Measurements from ENCODE around the gene ZFPM1.
"Not testable (repeated sequence)": the region's sequence is repeated elsewhere in the genome, so short reads cannot be mapped to it uniquely, and the experiment has no call there.

The ZFPM1 gene

GRCh38 chr16:88468275-88469129 lies 15.4 kb downstream of the ZFPM1 start:
- Histone ChIP-seq H3K27me3 (ENCODE audit: control insufficient read depth, insufficient read depth, low read length) (no peaks in the 10 kb centered on the region), H3K4me3 (ENCODE audit: low read depth, low read length) (no peak overlapping the region), H2AFZ (no peak overlapping the region), H3K27ac (no peak overlapping the region), H3K9me3 (ENCODE audit: control insufficient read depth, low read length) (no peaks in the 10 kb centered on the region), H3K9ac (no peak overlapping the region), H3K36me3 (ENCODE audit: control insufficient read depth, insufficient read depth, low read length) (no peaks in the 10 kb centered on the region), H3K4me2 (ENCODE audit: low read length) (no peak overlapping the region), H3K79me2 (peaks cover 52% of the 10 kb centered on the region), H3K4me1 (peaks cover 6% of the 10 kb centered on the region)
- TF ChIP-seq, protein P1, sequence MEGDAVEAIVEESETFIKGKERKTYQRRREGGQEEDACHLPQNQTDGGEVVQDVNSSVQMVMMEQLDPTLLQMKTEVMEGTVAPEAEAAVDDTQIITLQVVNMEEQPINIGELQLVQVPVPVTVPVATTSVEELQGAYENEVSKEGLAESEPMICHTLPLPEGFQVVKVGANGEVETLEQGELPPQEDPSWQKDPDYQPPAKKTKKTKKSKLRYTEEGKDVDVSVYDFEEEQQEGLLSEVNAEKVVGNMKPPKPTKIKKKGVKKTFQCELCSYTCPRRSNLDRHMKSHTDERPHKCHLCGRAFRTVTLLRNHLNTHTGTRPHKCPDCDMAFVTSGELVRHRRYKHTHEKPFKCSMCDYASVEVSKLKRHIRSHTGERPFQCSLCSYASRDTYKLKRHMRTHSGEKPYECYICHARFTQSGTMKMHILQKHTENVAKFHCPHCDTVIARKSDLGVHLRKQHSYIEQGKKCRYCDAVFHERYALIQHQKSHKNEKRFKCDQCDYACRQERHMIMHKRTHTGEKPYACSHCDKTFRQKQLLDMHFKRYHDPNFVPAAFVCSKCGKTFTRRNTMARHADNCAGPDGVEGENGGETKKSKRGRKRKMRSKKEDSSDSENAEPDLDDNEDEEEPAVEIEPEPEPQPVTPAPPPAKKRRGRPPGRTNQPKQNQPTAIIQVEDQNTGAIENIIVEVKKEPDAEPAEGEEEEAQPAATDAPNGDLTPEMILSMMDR (IDR thresholded peaks at IDR 0.05) = no peak

DNA sequence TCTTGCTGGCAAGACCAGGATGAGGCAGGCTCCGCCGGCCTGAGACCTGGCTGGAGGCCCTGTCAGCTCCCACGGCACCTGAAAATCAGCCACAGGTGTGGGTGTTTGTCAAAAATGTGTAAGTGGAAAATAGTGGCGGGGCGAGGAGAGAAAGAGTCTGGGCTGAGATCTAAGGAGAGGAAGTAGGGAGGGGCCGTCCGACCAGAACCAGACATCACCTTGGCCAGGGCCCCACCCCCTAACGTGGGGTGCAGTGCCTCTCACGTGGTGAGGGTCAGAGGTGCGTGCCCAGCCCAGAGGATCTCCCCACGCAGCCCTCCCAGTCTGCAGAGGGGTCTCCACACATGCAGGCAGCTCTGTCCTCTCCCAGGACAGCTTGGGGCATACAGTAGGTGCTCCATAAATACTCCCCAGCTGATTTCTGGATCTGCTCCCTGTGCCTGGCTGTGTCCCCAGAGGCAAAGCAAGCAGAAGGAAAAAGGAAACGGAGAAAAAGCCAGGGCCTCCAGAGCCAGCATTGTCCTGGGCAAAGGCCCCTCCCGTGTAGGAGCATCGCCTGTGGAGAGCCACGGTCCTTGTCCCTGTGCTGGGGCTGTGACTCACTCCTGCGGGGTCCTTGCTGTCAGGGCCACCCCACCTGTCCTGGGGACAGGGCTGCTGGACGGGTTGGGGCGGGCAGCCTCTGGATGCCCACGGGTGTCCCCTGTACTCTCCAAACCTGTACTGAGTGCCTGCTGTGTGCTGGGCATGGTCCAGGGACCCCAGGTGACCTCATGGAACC lies 16.7 kb downstream of the ZFPM1 start:
- Histone ChIP-seq H3K9ac (no peak overlapping the region), H3K4me1 (no peaks in the 10 kb centered on the region), H3K4me3 (ENCODE audit: low read depth, low read length) (no peak overlapping the region), H3K4me2 (ENCODE audit: low read length) (no peak overlapping the region), H3K79me2 (peaks cover 47% of the 10 kb centered on the region), H3K27me3 (ENCODE audit: control insufficient read depth, insufficient read depth, low read length) (no peaks in the 10 kb centered on the region), H3K36me3 (ENCODE audit: control insufficient read depth, insufficient read depth, low read length) (no peaks in the 10 kb centered on the region), H3K9me3 (ENCODE audit: control insufficient read depth, low read length) (no peaks in the 10 kb centered on the region), H3K27ac (no peak overlapping the region), H2AFZ (no peak overlapping the region)
- TF ChIP-seq, protein P1 (IDR thresholded peaks at IDR 0.05) = no peak

DNA sequence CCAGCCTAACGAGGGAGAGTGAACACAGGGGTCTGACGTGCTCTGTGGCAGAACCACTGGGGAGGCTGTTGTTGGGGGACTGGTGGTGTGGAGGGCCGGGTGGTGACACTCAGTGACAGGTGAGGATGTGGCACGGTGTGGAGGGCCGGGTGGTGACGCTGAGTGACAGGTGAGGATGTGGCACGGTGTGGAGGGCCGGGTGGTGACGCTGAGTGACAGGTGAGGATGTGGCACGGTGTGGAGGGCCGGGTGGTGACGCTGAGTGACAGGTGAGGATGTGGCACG lies 17.3 kb downstream of the ZFPM1 start:
- not testable (repeated sequence) for H3K27me3 ChIP-seq (ENCODE audit: control insufficient read depth, insufficient read depth, low read length); H3K4me2 ChIP-seq (ENCODE audit: low read length); H2AFZ ChIP-seq; H3K27ac ChIP-seq; H3K9me3 ChIP-seq (ENCODE audit: control insufficient read depth, low read length); H3K36me3 ChIP-seq (ENCODE audit: control insufficient read depth, insufficient read depth, low read length); H3K4me1 ChIP-seq; H3K4me3 ChIP-seq (ENCODE audit: low read depth, low read length); H3K9ac ChIP-seq
- H3K79me2 ChIP-seq = peaks cover 46% of the 10 kb centered on the region

- H3K27ac ChIP-seq; H3K4me2 ChIP-seq (ENCODE audit: low read length); H3K36me3 ChIP-seq (ENCODE audit: control insufficient read depth, insufficient read depth, low read length); H2AFZ ChIP-seq; H3K9me3 ChIP-seq (ENCODE audit: control insufficient read depth, low read length); H3K4me3 ChIP-seq (ENCODE audit: low read depth, low read length); H3K27me3 ChIP-seq (ENCODE audit: control insufficient read depth, insufficient read depth, low read length); H3K9ac ChIP-seq; H3K4me1 ChIP-seq: not testable (repeated sequence)
- H3K79me2 ChIP-seq = peaks cover 43% of the 10 kb centered on the region
Observed at GRCh38 chr16:88470696-88471095, 17.6 kb downstream of the ZFPM1 start.

DNA sequence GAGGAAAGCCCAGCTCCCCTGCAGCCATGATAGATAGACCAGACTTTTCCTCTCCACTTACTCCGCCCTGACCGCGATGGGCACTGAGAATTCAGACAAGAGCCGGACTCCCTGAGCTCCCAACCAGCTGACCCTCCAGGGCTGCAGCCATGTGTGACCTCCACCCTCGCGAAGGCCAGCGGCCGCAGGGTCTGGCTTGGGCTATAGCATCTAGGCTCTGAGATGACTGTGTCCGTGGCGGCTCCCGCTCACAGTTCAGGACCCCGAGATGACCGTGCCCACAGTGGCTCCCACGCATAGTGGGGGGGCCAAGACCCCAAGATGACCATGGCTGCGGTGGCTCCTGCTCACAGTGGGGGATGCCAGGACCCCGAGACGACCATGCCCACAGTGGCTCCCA lies 18.0 kb downstream of the ZFPM1 start:
- Histone ChIP-seq H3K36me3 (ENCODE audit: control insufficient read depth, insufficient read depth, low read length) (no peaks in the 10 kb centered on the region), H3K27ac (no peak overlapping the region), H3K27me3 (ENCODE audit: control insufficient read depth, insufficient read depth, low read length) (no peaks in the 10 kb centered on the region), H3K79me2 (peaks cover 43% of the 10 kb centered on the region), H3K4me1 (no peaks in the 10 kb centered on the region), H3K4me2 (ENCODE audit: low read length) (no peak overlapping the region), H3K4me3 (ENCODE audit: low read depth, low read length) (no peak overlapping the region), H2AFZ (no peak overlapping the region), H3K9me3 (ENCODE audit: control insufficient read depth, low read length) (no peaks in the 10 kb centered on the region), H3K9ac (no peak overlapping the region)
- TF ChIP-seq, protein P1 (IDR thresholded peaks at IDR 0.05) = no peak

Measured in parathyroid adenoma (tissue), 2 donors.